ENCODE data around the gene DPYSL4. TPM values are rescaled to one million over a fixed set of nuclear protein-coding genes. Genes with fewer than 3 reads are reported as not detected.

Gene DPYSL4
- polyA plus RNA-seq, 3 donors: 0.08 TPM; not detected in 2

DNA sequence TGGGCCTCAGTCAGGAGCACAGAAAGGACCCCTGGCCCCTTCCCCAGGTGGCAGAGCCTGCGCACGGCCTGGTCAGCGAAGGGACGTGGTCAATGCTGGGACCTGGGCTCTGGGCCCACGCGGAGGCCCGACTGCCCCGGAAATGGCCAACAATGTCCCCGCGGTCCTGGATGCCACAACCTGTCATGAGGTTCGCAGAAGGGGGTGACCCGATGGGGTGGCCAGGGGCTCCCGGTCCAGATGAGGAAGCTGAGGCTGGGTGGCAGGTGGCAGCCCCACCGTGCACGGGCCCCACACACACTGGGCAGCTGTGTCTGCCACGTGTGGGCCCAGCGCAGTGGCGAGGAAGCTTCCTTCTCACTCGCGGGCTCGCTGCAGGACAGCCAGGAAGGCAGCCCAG, 49.4 kb downstream of the DPYSL4 start:
- H3K9ac ChIP-seq (ENCODE audit: insufficient read depth, low read length, poor library complexity, severe bottlenecking): no peak overlapping the region
- no peaks in the 10 kb centered on the region for H3K9me3 ChIP-seq (replicated peaks in 1 of 2; ENCODE audit: control insufficient read depth in 1 of 2, insufficient read depth in 1 of 2, low read length in 2 of 2)
- H3K79me2 ChIP-seq (ENCODE audit: insufficient read depth, low read length): no peaks in the 10 kb centered on the region
- Mint-ChIP-seq H3K27ac (no peak overlapping the region), H3K9me3 (peaks cover 0 to 4% (median 0%) of the 10 kb centered on the region in 7 donors), H3K4me1 (peaks cover 4% of the 10 kb centered on the region), H3K4me3 (no peak overlapping the region), H3K36me3 (peaks cover 3 to 8% of the 10 kb centered on the region in 2 donors), H3K27me3 (ENCODE audit: low read depth in 3 of 3) (peaks cover 5 to 10% (median 10%) of the 10 kb centered on the region in 3 donors)
- no peak overlapping the region for H3K27ac ChIP-seq (ENCODE audit: low read depth in 1 of 2, low read length in 2 of 2)
- intact Hi-C loops (cut with micrococcal nuclease): loop anchor here in 1 of 2 donors (10.0 kb wide), 1 partner anchor 69 kb away; the partner anchor contains the start of gene STK32C
- peaks cover 0 to 8% of the 10 kb centered on the region in 2 donors for H3K36me3 ChIP-seq (replicated peaks in 1 of 2; ENCODE audit: control insufficient read depth in 1 of 2, insufficient read depth in 2 of 2, low read length in 2 of 2)
- H2AFZ ChIP-seq (ENCODE audit: insufficient read depth, low read depth, low read length, poor library complexity, severe bottlenecking): no peak overlapping the region
- H3K4me1 ChIP-seq (ENCODE audit: control insufficient read depth in 1 of 2, insufficient read depth in 2 of 2, low read length in 2 of 2): peaks cover 27 to 28% of the 10 kb centered on the region in 2 donors
- H3K4me2 ChIP-seq (replicated peaks; ENCODE audit: extremely low read depth, low read length, poor library complexity, severe bottlenecking): no peak overlapping the region
- no peak overlapping the region for H3K4me3 ChIP-seq (replicated peaks in 1 of 3; ENCODE audit: low read depth in 2 of 3, low read length in 3 of 3)
- TF ChIP-seq, protein P1, sequence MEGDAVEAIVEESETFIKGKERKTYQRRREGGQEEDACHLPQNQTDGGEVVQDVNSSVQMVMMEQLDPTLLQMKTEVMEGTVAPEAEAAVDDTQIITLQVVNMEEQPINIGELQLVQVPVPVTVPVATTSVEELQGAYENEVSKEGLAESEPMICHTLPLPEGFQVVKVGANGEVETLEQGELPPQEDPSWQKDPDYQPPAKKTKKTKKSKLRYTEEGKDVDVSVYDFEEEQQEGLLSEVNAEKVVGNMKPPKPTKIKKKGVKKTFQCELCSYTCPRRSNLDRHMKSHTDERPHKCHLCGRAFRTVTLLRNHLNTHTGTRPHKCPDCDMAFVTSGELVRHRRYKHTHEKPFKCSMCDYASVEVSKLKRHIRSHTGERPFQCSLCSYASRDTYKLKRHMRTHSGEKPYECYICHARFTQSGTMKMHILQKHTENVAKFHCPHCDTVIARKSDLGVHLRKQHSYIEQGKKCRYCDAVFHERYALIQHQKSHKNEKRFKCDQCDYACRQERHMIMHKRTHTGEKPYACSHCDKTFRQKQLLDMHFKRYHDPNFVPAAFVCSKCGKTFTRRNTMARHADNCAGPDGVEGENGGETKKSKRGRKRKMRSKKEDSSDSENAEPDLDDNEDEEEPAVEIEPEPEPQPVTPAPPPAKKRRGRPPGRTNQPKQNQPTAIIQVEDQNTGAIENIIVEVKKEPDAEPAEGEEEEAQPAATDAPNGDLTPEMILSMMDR (IDR thresholded peaks at IDR 0.05): no peak
- no peaks in the 10 kb centered on the region for H4K20me1 ChIP-seq (ENCODE audit: insufficient read depth, low read length)
- H3K27me3 ChIP-seq (ENCODE audit: control insufficient read depth in 2 of 2, insufficient read depth in 2 of 2, low read length in 2 of 2): peaks cover 0 to 15% of the 10 kb centered on the region in 2 donors
- WGBS (ENCODE audit: insufficient coverage): 87% methylated on average over 18 of the region's 21 CpGs
- no peak for DNase-seq

DNA sequence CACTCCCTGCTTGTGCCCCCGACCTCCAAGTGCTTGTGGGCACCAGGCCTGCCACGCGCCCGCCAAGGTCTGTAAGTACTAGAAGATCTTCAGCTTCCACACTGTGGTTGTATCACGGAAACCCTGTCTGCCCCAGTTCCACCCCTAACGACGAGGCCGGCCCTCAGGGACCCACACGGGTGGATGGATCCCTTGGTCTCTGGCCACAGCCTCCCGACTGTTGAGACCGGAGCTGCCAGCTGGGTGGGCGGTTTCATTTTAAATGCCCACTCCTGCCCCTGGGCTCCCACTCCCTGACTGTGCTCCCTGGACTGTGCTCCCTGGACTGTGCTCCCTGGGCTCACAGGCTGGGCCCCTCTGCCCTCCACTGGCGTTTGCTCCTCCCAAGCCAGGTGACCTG, 50.1 kb downstream of the DPYSL4 start:
- Histone ChIP-seq H3K27ac (ENCODE audit: low read depth in 1 of 2, low read length in 2 of 2) (no peak overlapping the region), H3K4me1 (ENCODE audit: control insufficient read depth in 1 of 2, insufficient read depth in 2 of 2, low read length in 2 of 2) (peaks cover 20 to 21% of the 10 kb centered on the region in 2 donors), H3K9me3 (replicated peaks in 1 of 2; ENCODE audit: control insufficient read depth in 1 of 2, insufficient read depth in 1 of 2, low read length in 2 of 2) (no peaks in the 10 kb centered on the region), H2AFZ (ENCODE audit: insufficient read depth, low read depth, low read length, poor library complexity, severe bottlenecking) (no peak overlapping the region), H3K4me2 (replicated peaks; ENCODE audit: extremely low read depth, low read length, poor library complexity, severe bottlenecking) (no peak overlapping the region), H3K79me2 (ENCODE audit: insufficient read depth, low read length) (no peaks in the 10 kb centered on the region), H3K27me3 (ENCODE audit: control insufficient read depth in 2 of 2, insufficient read depth in 2 of 2, low read length in 2 of 2) (peaks cover 0 to 15% of the 10 kb centered on the region in 2 donors), H3K36me3 (replicated peaks in 1 of 2; ENCODE audit: control insufficient read depth in 1 of 2, insufficient read depth in 2 of 2, low read length in 2 of 2) (peaks cover 0 to 8% of the 10 kb centered on the region in 2 donors), H3K9ac (ENCODE audit: insufficient read depth, low read length, poor library complexity, severe bottlenecking) (no peak overlapping the region), H3K4me3 (replicated peaks in 1 of 3; ENCODE audit: low read depth in 2 of 3, low read length in 3 of 3) (no peak overlapping the region), H4K20me1 (ENCODE audit: insufficient read depth, low read length) (no peaks in the 10 kb centered on the region)
- no peak for DNase-seq
- peaks cover 3 to 8% of the 10 kb centered on the region in 2 donors for H3K36me3 Mint-ChIP-seq
- H3K4me1 Mint-ChIP-seq: peaks cover 4% of the 10 kb centered on the region
- intact Hi-C loops (cut with micrococcal nuclease): loop anchor here in 1 of 2 donors (10.0 kb wide), 1 partner anchor 68 kb away; the partner anchor contains the start of gene STK32C
- H3K9me3 Mint-ChIP-seq: peaks cover 0 to 4% (median 0%) of the 10 kb centered on the region in 7 donors
- peaks cover 4 to 8% (median 6%) of the 10 kb centered on the region in 3 donors for H3K27me3 Mint-ChIP-seq (ENCODE audit: low read depth in 3 of 3)
- H3K27ac Mint-ChIP-seq: no peak overlapping the region
- TF ChIP-seq, protein P1 (IDR thresholded peaks at IDR 0.05): no peak
- H3K4me3 Mint-ChIP-seq: no peak overlapping the region
- WGBS (ENCODE audit: insufficient coverage): 96% methylated on average over 12 of the region's 13 CpGs
